ENCODE results near the gene PARP4. TPM values are rescaled to one million over a fixed set of nuclear protein-coding genes. Genes with fewer than 3 reads are reported as not detected.

Gene PARP4
- total RNA-seq, 4 donors from 2014 or later, result 38.3 to 47.4 (median 40.6) TPM

DNA sequence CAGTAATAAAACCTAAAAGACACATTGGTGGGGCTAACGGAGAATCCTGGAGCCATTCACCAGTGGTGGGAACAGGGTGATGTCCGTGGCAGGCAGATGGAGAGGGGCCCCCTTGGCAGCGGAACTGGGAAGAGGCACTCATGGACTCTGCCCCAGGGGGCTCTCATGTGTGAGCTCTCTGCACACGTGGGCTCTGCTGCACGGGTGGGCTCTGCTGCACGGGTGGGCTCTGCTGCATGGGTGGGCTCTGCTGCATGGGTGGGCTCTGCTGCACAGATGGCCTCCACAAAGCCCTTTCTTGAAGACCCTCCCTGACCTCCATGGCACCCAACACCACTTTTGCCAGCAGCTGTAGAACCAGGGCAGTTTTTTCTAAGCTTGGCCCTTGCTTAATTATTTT lies 52.3 kb downstream of the PARP4 start:
- peaks cover 26 to 74% (median 58%) of the 10 kb centered on the region in 4 donors for H3K36me3 ChIP-seq
- WGBS, result 100% methylated on average over 3 of the region's 6 CpGs
- no peaks in the 10 kb centered on the region for H3K9me3 ChIP-seq
- H3K4me3 ChIP-seq, result no peak overlapping the region
- TF ChIP-seq, protein P1, sequence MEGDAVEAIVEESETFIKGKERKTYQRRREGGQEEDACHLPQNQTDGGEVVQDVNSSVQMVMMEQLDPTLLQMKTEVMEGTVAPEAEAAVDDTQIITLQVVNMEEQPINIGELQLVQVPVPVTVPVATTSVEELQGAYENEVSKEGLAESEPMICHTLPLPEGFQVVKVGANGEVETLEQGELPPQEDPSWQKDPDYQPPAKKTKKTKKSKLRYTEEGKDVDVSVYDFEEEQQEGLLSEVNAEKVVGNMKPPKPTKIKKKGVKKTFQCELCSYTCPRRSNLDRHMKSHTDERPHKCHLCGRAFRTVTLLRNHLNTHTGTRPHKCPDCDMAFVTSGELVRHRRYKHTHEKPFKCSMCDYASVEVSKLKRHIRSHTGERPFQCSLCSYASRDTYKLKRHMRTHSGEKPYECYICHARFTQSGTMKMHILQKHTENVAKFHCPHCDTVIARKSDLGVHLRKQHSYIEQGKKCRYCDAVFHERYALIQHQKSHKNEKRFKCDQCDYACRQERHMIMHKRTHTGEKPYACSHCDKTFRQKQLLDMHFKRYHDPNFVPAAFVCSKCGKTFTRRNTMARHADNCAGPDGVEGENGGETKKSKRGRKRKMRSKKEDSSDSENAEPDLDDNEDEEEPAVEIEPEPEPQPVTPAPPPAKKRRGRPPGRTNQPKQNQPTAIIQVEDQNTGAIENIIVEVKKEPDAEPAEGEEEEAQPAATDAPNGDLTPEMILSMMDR (IDR thresholded peaks at IDR 0.05), result no peak
- no peak for TF ChIP-seq POLR2A (IDR thresholded peaks at IDR 0.05; ENCODE audit: low read depth)
- DNase-seq (ENCODE audit: extremely low spot score), result no peak
- no peaks in the 10 kb centered on the region for H3K27me3 ChIP-seq
- no peak overlapping the region for H3K27ac ChIP-seq (replicated peaks in 1 of 4)
- H3K4me1 ChIP-seq, result no peaks in the 10 kb centered on the region
- intact Hi-C loops (cut with DNase I), result no loop called here

DNA sequence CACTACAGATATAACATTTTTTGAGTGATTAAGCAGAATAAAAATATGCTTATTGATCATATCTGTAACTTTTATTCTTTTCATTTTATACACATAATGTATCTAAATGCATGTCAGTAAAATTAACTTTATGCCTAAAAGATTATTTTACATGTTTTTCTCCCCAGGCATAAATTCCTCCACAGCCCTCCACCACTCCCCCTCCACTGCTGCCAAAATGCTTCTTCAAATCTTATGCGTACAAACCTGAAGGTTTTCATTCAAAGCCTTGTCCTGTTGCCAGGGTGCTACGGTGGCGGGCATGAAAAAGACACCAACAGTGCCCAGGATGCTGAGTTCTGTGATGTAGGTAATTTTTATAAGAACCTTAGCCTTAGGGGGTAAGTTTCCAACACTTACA lies 52.9 kb downstream of the PARP4 start:
- Histone ChIP-seq H3K9me3 (no peaks in the 10 kb centered on the region), H3K4me3 (no peak overlapping the region), H3K27ac (replicated peaks in 1 of 4) (no peak overlapping the region), H3K36me3 (peaks cover 31 to 74% (median 63%) of the 10 kb centered on the region in 4 donors), H3K27me3 (no peaks in the 10 kb centered on the region), H3K4me1 (no peaks in the 10 kb centered on the region)
- TF ChIP-seq, protein P1 (IDR thresholded peaks at IDR 0.05), result no peak
- TF ChIP-seq EP300 (IDR thresholded peaks at IDR 0.05) (no peak), POLR2A (IDR thresholded peaks at IDR 0.05; ENCODE audit: low read depth) (no peak), POLR2AphosphoS5 (IDR thresholded peaks at IDR 0.05) (no peak)
- intact Hi-C loops (cut with DNase I), result no loop called here
- 94% methylated on average over 3 of the region's 3 CpGs for WGBS
- no peak for DNase-seq (ENCODE audit: extremely low spot score)

DNA sequence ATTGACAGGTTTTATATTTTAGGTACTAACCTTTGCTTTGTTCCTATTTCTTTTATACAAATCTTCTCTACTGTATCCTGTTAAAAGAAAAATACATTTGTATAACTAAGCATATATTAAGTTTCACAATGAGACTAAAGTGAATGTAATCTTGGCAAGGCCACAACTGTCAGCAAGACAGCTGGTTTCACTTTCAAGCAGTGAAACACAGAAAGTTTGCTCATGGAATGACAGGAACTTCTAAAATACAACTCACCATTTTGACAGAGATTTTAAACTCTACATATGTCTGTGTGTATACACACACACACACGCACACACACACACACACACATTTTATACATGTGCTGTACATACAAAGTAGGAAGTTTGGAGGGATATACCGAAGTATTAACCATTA lies 53.3 kb downstream of the PARP4 start:
- Histone ChIP-seq H3K27me3 (no peaks in the 10 kb centered on the region), H3K36me3 (peaks cover 35 to 78% (median 66%) of the 10 kb centered on the region in 4 donors), H3K9me3 (no peaks in the 10 kb centered on the region), H3K4me3 (no peak overlapping the region), H3K27ac (replicated peaks in 1 of 4) (no peak overlapping the region), H3K4me1 (no peaks in the 10 kb centered on the region)
- intact Hi-C loops (cut with DNase I), result no loop called here
- TF ChIP-seq, protein P1 (IDR thresholded peaks at IDR 0.05), result no peak
- TF ChIP-seq POLR2A (IDR thresholded peaks at IDR 0.05; ENCODE audit: low read depth), result no peak
- TF ChIP-seq POLR2AphosphoS5 (IDR thresholded peaks at IDR 0.05), result no peak
- no peak for TF ChIP-seq EP300 (IDR thresholded peaks at IDR 0.05)
- DNase-seq (ENCODE audit: extremely low spot score), result no peak
- WGBS, result 41% methylated on average over 2 of the region's 2 CpGs

DNA sequence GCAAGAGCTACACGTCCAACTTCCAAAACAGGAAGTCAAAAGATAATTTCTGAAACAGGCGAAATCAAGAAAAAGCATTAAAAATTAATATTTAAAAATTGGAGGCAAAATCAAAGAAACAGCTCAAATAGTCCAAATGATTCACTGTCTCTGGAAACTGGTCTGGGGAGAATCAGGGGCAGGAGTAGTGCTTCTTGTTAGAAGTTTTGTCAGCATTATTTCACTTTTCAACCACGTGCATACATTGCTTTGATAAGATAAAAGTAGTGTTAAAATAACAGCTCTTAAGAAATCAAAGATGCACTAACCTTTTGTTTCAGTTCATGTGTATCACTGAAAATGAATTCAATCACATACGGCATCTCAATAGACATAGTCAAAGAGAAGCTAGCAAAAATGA lies 53.8 kb downstream of the PARP4 start:
- intact Hi-C loops (cut with DNase I), result no loop called here
- 83% methylated on average over 4 of the region's 4 CpGs for WGBS
- no peak overlapping the region for H3K27ac ChIP-seq (replicated peaks in 1 of 4)
- H3K9me3 ChIP-seq, result no peaks in the 10 kb centered on the region
- TF ChIP-seq POLR2AphosphoS5 (IDR thresholded peaks at IDR 0.05) (no peak), POLR2A (IDR thresholded peaks at IDR 0.05; ENCODE audit: low read depth) (no peak)
- TF ChIP-seq, protein P1 (IDR thresholded peaks at IDR 0.05), result no peak
- no peaks in the 10 kb centered on the region for H3K27me3 ChIP-seq
- no peak for DNase-seq (ENCODE audit: extremely low spot score)
- H3K4me1 ChIP-seq, result no peaks in the 10 kb centered on the region
- H3K36me3 ChIP-seq, result peaks cover 40 to 83% (median 70%) of the 10 kb centered on the region in 4 donors
- no peak overlapping the region for H3K4me3 ChIP-seq

DNA sequence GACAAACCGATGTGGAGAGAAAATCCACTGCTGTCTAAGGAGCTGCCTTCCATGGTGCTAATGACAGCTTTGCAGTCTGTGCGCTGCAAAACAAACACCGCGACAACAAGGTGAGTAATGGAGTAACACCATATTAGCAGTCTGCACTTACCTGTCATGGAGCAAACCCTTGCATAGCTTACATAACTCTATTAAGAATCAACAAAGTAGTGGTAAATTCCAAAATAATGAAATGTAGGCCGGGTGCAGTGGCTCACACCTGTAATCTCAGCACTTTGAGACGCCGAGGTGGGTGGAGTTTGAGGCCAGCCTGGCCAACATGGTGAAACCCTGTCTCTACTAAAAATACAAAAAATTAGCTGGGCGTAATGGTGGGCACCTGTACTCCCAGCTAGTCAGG lies 56.2 kb downstream of the PARP4 start:
- H3K36me3 ChIP-seq, result peaks cover 52 to 96% (median 84%) of the 10 kb centered on the region in 4 donors

More for the DNA sequence above, 56.2 kb downstream of the PARP4 start:
- Histone ChIP-seq H3K27me3 (no peaks in the 10 kb centered on the region), H3K4me3 (no peak overlapping the region), H3K4me1 (no peaks in the 10 kb centered on the region), H3K27ac (replicated peaks in 1 of 4) (no peak overlapping the region), H3K9me3 (no peaks in the 10 kb centered on the region)
- intact Hi-C loops (cut with DNase I), result no loop called here
- TF ChIP-seq POLR2A (IDR thresholded peaks at IDR 0.05; ENCODE audit: low read depth), result no peak
- no peak for TF ChIP-seq EP300 (IDR thresholded peaks at IDR 0.05)
- TF ChIP-seq POLR2AphosphoS5 (IDR thresholded peaks at IDR 0.05), result no peak
- TF ChIP-seq, protein P1 (IDR thresholded peaks at IDR 0.05), result no peak
- 97% methylated on average over 8 of the region's 8 CpGs for WGBS
- DNase-seq (ENCODE audit: extremely low spot score), result no peak

Measured in esophagus muscularis mucosa (tissue), 4 donors.